Right atrium auricular region (tissue), 2 donors: ENCODE results near the gene IKZF1. TPM values are rescaled to one million over a fixed set of nuclear protein-coding genes. Genes with fewer than 3 reads are reported as not detected.

ENCODE experiments used
- DNase-seq: peaks from one replicate; pipeline ENCODE4 v3.0.0-alpha.2; 2019; ENCODE audit warnings: low spot score
- H3K27ac ChIP-seq, 2 donors: fragments of 200-600 bp; sonication (generic); 1 replicate in 1 of 2; 2 replicates in 1 of 2; pipeline ENCODE4 v1.5.1; 2016 to 2019
- H3K27me3 ChIP-seq, 2 donors: fragments of 200-600 bp; sonication (generic); one replicate each; pipeline versions ENCODE4 v1.5.1 to v1.6.0; 2017 to 2019
- H3K36me3 ChIP-seq: fragments of 200-600 bp; sonication (generic); one replicate; pipeline ENCODE4 v1.5.1; 2016
- H3K4me1 ChIP-seq, 2 donors: fragments of 200-600 bp; sonication (generic); one replicate each; pipeline versions ENCODE4 v1.5.1 to v1.6.0; 2017 to 2019
- H3K4me3 ChIP-seq, 2 donors: fragments of 200-600 bp; sonication (generic); 1 replicate in 1 of 2; 2 replicates in 1 of 2; pipeline ENCODE4 v1.5.1; 2017 to 2019; ENCODE audit warnings: mild to moderate bottlenecking in 1 of 2, moderate library complexity in 1 of 2
- H3K9me3 ChIP-seq, 2 donors: fragments of 200-600 bp; sonication (generic); one replicate each; pipeline ENCODE4 v1.5.1; 2019
- total RNA-seq, 2 donors: library from RNA; depleted of rRNA; stranded (reverse); fragments of >200 nt; gene quantifications; one replicate each; pipeline ENCODE4 v1.1.0, GENCODE V29; 2016
- TF ChIP-seq, protein P1 (sequence below), 2 donors: fragments of 200-600 bp; sonication (generic); IDR thresholded peaks; one replicate each; pipeline ENCODE4 v1.5.1; 2019; ENCODE audit warnings: antibody characterized with exemption in 2 of 2

IKZF1 gene
- total RNA-seq, 2 donors from 2014 or later, result 1.7 to 9.7 TPM

DNA sequence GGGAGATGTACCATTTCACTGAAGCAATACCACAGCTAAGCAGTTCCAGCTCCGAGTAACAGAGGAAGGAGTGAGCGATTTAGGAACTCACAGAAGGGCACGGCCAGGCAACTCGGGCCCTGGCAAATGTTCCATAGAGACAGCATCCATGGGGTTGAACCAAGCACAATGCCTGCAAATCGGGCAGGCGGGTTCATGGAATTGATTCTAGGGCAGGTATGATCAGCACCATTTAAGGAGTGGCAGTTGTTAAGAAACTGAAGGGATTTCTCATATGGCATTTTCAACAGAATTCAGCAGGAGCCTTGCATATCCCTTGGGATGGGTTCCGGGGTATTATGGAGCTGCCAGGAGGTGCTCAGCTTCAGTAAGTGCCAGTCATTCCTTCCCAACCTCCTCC, 66.4 kb downstream of the IKZF1 start:
- H3K4me3 ChIP-seq, result no peak overlapping the region
- no peaks in the 10 kb centered on the region for H3K27me3 ChIP-seq
- DNase-seq, result no peak
- H3K4me1 ChIP-seq, result no peaks in the 10 kb centered on the region
- H3K36me3 ChIP-seq, result no peaks in the 10 kb centered on the region
- H3K9me3 ChIP-seq, result peaks cover 0 to 12% of the 10 kb centered on the region in 2 donors
- TF ChIP-seq, protein P1, sequence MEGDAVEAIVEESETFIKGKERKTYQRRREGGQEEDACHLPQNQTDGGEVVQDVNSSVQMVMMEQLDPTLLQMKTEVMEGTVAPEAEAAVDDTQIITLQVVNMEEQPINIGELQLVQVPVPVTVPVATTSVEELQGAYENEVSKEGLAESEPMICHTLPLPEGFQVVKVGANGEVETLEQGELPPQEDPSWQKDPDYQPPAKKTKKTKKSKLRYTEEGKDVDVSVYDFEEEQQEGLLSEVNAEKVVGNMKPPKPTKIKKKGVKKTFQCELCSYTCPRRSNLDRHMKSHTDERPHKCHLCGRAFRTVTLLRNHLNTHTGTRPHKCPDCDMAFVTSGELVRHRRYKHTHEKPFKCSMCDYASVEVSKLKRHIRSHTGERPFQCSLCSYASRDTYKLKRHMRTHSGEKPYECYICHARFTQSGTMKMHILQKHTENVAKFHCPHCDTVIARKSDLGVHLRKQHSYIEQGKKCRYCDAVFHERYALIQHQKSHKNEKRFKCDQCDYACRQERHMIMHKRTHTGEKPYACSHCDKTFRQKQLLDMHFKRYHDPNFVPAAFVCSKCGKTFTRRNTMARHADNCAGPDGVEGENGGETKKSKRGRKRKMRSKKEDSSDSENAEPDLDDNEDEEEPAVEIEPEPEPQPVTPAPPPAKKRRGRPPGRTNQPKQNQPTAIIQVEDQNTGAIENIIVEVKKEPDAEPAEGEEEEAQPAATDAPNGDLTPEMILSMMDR (IDR thresholded peaks at IDR 0.05), result no peak
- no peak overlapping the region for H3K27ac ChIP-seq

DNA sequence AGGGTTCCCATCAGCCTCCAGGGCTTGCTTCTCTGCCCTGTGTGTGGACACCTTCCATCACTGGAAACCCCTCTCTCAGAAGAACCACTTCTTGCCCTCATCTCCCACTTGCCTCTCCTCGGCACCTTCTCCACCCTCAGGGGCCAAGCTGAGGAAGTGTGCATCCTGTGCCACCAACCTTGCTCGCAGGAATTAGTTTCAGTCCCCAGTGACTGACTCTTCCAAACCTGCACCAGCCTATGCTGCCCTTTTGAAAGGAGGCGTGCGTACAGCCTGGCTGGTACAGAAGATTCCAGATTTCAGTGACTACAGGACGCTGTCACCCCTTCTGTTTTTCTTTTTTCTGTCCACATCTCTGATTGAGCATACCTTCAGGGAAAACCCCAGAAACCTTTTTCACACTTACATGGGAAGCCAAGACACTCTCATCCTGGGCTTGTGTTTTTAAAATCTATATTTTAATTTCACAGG, 67.1 kb downstream of the IKZF1 start:
- DNase-seq, result no peak
- H3K4me3 ChIP-seq, result no peak overlapping the region
- no peaks in the 10 kb centered on the region for H3K27me3 ChIP-seq
- no peak overlapping the region for H3K27ac ChIP-seq
- no peaks in the 10 kb centered on the region for H3K4me1 ChIP-seq
- H3K9me3 ChIP-seq, result peaks cover 0 to 12% of the 10 kb centered on the region in 2 donors
- TF ChIP-seq, protein P1 (IDR thresholded peaks at IDR 0.05), result no peak
- H3K36me3 ChIP-seq, result no peaks in the 10 kb centered on the region

DNA sequence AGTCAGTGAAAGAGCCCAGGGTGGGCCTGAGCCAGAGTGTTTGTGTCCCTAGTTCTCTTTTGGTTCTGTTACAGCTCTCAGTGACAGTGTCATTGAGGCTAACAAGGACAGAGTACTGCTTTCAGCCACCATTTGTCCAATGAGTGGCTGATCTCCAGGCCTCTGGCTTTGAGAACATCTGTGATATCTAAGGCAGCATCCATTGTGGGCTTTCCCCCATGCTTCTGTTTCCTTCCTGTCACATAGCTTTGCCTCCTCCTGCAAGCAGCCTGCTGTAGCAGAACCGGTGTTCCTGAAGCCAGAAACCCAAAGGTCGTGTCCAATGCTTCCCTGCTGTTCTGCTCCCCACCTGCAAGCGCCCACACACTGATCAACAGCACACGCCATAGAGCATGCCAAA, 68.4 kb downstream of the IKZF1 start:
- TF ChIP-seq, protein P1 (IDR thresholded peaks at IDR 0.05), result no peak
- H3K4me1 ChIP-seq, result no peaks in the 10 kb centered on the region
- no peak overlapping the region for H3K27ac ChIP-seq
- H3K27me3 ChIP-seq, result no peaks in the 10 kb centered on the region
- no peak for DNase-seq
- peaks cover 0 to 12% of the 10 kb centered on the region in 2 donors for H3K9me3 ChIP-seq
- no peaks in the 10 kb centered on the region for H3K36me3 ChIP-seq
- no peak overlapping the region for H3K4me3 ChIP-seq

DNA sequence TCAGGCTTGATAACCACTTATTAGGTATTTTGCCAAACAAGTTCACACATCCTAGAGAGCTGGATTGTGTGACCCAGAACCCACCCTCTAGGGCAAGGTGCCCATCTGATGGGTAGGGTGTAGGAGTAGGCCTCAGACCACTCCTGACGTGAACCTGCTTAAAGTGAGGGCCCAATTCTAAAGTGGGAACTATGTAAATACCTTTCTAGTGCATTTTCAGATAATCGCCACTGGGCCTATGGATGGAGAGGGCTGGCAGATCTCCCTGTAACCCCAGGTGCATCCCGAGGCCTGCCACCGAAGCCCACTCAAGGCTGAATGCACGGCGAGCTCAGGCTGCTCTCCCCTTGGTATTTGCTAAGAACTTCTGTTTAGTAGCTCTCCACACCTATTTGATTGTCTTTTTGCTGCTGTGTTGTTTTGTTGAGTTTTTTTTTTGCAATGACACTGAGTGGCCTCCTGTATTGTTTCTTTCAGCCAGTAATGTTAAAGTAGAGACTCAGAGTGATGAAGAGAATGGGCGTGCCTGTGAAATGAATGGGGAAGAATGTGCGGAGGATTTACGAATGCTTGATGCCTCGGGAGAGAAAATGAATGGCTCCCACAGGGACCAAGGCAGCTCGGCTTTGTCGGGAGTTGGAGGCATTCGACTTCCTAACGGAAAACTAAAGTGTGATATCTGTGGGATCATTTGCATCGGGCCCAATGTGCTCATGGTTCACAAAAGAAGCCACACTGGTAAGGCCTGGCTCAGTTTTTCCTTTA, 71.7 kb downstream of the IKZF1 start:
- Histone ChIP-seq H3K27me3 (no peaks in the 10 kb centered on the region), H3K4me3 (no peak overlapping the region), H3K9me3 (no peaks in the 10 kb centered on the region), H3K27ac (no peak overlapping the region), H3K36me3 (no peaks in the 10 kb centered on the region), H3K4me1 (no peaks in the 10 kb centered on the region)
- no peak for DNase-seq
- TF ChIP-seq, protein P1 (IDR thresholded peaks at IDR 0.05), result no peak

DNA sequence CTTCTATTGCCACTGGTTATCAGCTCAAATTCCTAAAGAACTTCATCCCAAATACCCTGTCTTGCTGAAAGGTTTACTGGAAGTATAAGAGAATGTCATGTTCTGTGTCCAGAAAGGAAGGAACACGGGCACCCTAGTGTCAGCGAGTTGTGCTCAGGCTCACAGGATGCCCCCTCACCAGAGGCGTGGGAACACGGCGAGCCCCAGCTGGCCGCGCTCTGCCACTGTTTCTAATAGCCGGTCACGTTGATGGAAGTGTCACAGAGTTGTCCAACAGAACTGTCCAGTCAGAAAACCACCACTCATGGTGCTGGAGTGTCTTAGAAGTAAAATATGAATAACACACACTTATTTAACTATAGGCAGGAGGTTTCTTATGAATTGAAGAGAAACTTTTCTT, 72.8 kb downstream of the IKZF1 start:
- no peak for DNase-seq
- Histone ChIP-seq H3K9me3 (no peaks in the 10 kb centered on the region), H3K27me3 (no peaks in the 10 kb centered on the region), H3K36me3 (no peaks in the 10 kb centered on the region), H3K4me1 (no peaks in the 10 kb centered on the region), H3K4me3 (no peak overlapping the region), H3K27ac (no peak overlapping the region)
- TF ChIP-seq, protein P1 (IDR thresholded peaks at IDR 0.05), result no peak

DNA sequence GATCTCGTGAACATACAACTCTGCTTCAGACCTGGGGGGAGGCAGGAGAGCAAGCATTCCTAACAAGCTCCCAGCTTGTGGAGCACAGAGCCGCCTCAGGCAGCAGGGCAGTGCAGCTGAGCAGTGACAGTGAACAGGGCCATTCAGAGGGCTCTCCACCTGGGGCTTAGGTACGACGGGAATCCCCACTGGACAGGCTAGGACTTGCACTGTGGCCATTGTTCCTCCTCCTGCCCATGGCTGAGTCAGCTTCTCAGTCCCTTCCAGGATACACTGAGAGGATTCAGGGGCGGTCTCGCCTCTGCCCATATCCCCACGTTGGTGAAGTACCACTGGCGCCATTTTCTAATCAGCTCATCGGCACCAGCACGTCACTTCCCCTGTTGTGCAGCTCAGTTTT, 74.6 kb downstream of the IKZF1 start:
- Histone ChIP-seq H3K4me1 (no peaks in the 10 kb centered on the region), H3K9me3 (no peaks in the 10 kb centered on the region), H3K27me3 (no peaks in the 10 kb centered on the region), H3K4me3 (no peak overlapping the region), H3K36me3 (no peaks in the 10 kb centered on the region), H3K27ac (no peak overlapping the region)
- TF ChIP-seq, protein P1 (IDR thresholded peaks at IDR 0.05), result no peak
- DNase-seq, result no peak
